HG03175 (cell line): Measurements from ENCODE around the gene SMYD3.
A peak's percentile ranks its signal among the peaks of the same experiment; 100 is the strongest.

ENCODE experiments used
- ATAC-seq: cut with Tn5 transposase; IDR thresholded peaks from one replicate; pipeline ENCODE4 v1.9.1; 2021; ENCODE audit warnings: mild to moderate bottlenecking, moderate library complexity; ENCODE audit not compliant: unreplicated experiment

SMYD3 gene

GRCh38 chr1:246283771-246284410, 223.2 kb downstream of the SMYD3 start:
- no peak for ATAC-seq

GRCh38 chr1:246281639-246282038, 225.4 kb downstream of the SMYD3 start:
- ATAC-seq = no peak

GRCh38 chr1:246281195-246281594, 225.9 kb downstream of the SMYD3 start:
- ATAC-seq = no peak

- ATAC-seq = no peak
Measured at GRCh38 chr1:246280551-246280950, 226.5 kb downstream of the SMYD3 start.

GRCh38 chr1:246279402-246279801, 227.7 kb downstream of the SMYD3 start:
- no peak for ATAC-seq

- ATAC-seq = no peak
Measured at GRCh38 chr1:246278371-246278770, 228.7 kb downstream of the SMYD3 start.

GRCh38 chr1:246275036-246275435, 232.0 kb downstream of the SMYD3 start:
- ATAC-seq = no peak

- no peak for ATAC-seq
Measured at GRCh38 chr1:246274186-246274585, 232.9 kb downstream of the SMYD3 start.

GRCh38 chr1:246271516-246271915, 235.6 kb downstream of the SMYD3 start:
- no peak for ATAC-seq

GRCh38 chr1:246270236-246270635, 236.8 kb downstream of the SMYD3 start:
- peak; percentile 86 for ATAC-seq

GRCh38 chr1:246269466-246269865, 237.6 kb downstream of the SMYD3 start:
- ATAC-seq = no peak

GRCh38 chr1:246267896-246268295, 239.2 kb downstream of the SMYD3 start:
- ATAC-seq = no peak

GRCh38 chr1:246267426-246267825, 239.7 kb downstream of the SMYD3 start:
- ATAC-seq = no peak

GRCh38 chr1:246265481-246265880, 241.6 kb downstream of the SMYD3 start:
- ATAC-seq = no peak

- no peak for ATAC-seq
Measured at GRCh38 chr1:246262281-246262680, 244.8 kb downstream of the SMYD3 start.

GRCh38 chr1:246261639-246262038, 245.4 kb downstream of the SMYD3 start:
- no peak for ATAC-seq

- no peak for ATAC-seq
Measured at GRCh38 chr1:246258250-246258649, 248.8 kb downstream of the SMYD3 start.

- ATAC-seq = no peak
Measured at GRCh38 chr1:246255773-246256172, 251.3 kb downstream of the SMYD3 start.

GRCh38 chr1:246254854-246255253, 252.2 kb downstream of the SMYD3 start:
- ATAC-seq = no peak

GRCh38 chr1:246246430-246246829, 260.6 kb downstream of the SMYD3 start:
- no peak for ATAC-seq

- ATAC-seq = no peak
Measured at GRCh38 chr1:246245541-246245940, 261.5 kb downstream of the SMYD3 start.

- ATAC-seq = no peak
Measured at GRCh38 chr1:246232126-246232525, 275.0 kb downstream of the SMYD3 start.

GRCh38 chr1:246226041-246226440, 281.0 kb downstream of the SMYD3 start:
- no peak for ATAC-seq
